HG02943 (cell line): ENCODE measurements around the gene PUS7.
"Not testable (repeated sequence)": the region's sequence is repeated elsewhere in the genome, so short reads cannot be mapped to it uniquely, and the experiment has no call there.

Source experiments
- ATAC-seq: cut with Tn5 transposase; IDR thresholded peaks from one replicate; pipeline ENCODE4 v1.9.1; 2021; ENCODE audit warnings: mild to moderate bottlenecking, low read depth, moderate library complexity; ENCODE audit not compliant: unreplicated experiment

The PUS7 gene

GRCh38 chr7:105497016-105497415, 25.1 kb downstream of the PUS7 start:
- ATAC-seq: no peak

- ATAC-seq: no peak
These were observed 25.6 kb downstream of the PUS7 start for GRCh38 chr7:105496521-105496920.

GRCh38 chr7:105493923-105494315, 28.2 kb downstream of the PUS7 start:
- no peak for ATAC-seq

GRCh38 chr7:105493196-105493922, 28.7 kb downstream of the PUS7 start:
- no peak for ATAC-seq

- no peak for ATAC-seq
These were observed 32.7 kb downstream of the PUS7 start for GRCh38 chr7:105489409-105489808.

- ATAC-seq: no peak
These were observed 34.2 kb downstream of the PUS7 start for GRCh38 chr7:105487579-105488571.

- ATAC-seq: no peak
These were observed 41.1 kb downstream of the PUS7 start for GRCh38 chr7:105480931-105481330.

GRCh38 chr7:105478606-105479005, 43.5 kb downstream of the PUS7 start:
- no peak for ATAC-seq

GRCh38 chr7:105477908-105478307, 44.2 kb downstream of the PUS7 start:
- ATAC-seq: no peak

GRCh38 chr7:105474045-105474444, 48.0 kb downstream of the PUS7 start:
- no peak for ATAC-seq

GRCh38 chr7:105473163-105473562, 48.9 kb downstream of the PUS7 start:
- ATAC-seq: no peak

- ATAC-seq: no peak
These were observed 51.2 kb downstream of the PUS7 start for GRCh38 chr7:105470846-105471245.

- ATAC-seq: no peak
These were observed 52.0 kb downstream of the PUS7 start for GRCh38 chr7:105470090-105470489.

GRCh38 chr7:105462765-105463420, 59.2 kb downstream of the PUS7 start:
- no peak for ATAC-seq

GRCh38 chr7:105461518-105461917, 60.6 kb downstream of the PUS7 start:
- ATAC-seq: no peak

- no peak for ATAC-seq
These were observed 64.3 kb downstream of the PUS7 start for GRCh38 chr7:105457619-105458225.

- ATAC-seq: no peak
These were observed 67.2 kb downstream of the PUS7 start for GRCh38 chr7:105454921-105455320.

GRCh38 chr7:105454095-105454747, 67.8 kb downstream of the PUS7 start:
- no peak for ATAC-seq

- no peak for ATAC-seq
These were observed 70.0 kb downstream of the PUS7 start for GRCh38 chr7:105452085-105452484.

GRCh38 chr7:105450870-105451269, 71.2 kb downstream of the PUS7 start:
- ATAC-seq: not testable (repeated sequence)
